ENCODE results near the gene HECA.

GRCh38 chr6:139091826-139092225 is 43.1 kb upstream of the HECA start:
- TF ChIP-seq ZNF274 (IDR thresholded peaks at IDR 0.05; ENCODE audit: low read depth, low read length) (no peak), SUZ12 (IDR thresholded peaks at IDR 0.05; ENCODE audit: extremely low read depth, insufficient read depth, insufficient read length) (no peak)

Measured in NT2/D1 (cell line).